GM12878 (cell line): ENCODE results near the gene SYTL2. TPM values are rescaled to one million over a fixed set of nuclear protein-coding genes. Genes with fewer than 3 reads are reported as not detected.

Experiments
- ATAC-seq: fragments of 200-7000 bp; cut with Tn5 transposase; 3 replicates; pipeline ENCODE4 v1.9.1; 2020; ENCODE audit warnings: mild to moderate bottlenecking, moderate library complexity
- BruUV-seq: library from RNA; stranded (reverse); fragments of 400-500 nt; replicated peaks from 2 replicates; lab custom pipeline; 2021; lab: Mats Ljungman, UMichigan
- CTCF ChIA-PET: fragments of 300-600 bp; sonication (Branson Sonifier 250); formaldehyde crosslinking; extraction: SDS; loops from one replicate; lab custom pipeline; 2021; ENCODE audit warnings: inconsistent platforms; lab: Yijun Ruan, JAX
- POLR2A ChIA-PET: fragments of 350-600 bp; formaldehyde crosslinking; extraction: SDS; loops from one replicate; lab custom pipeline; 2021; ENCODE audit warnings: inconsistent platforms; lab: Charles Lee
- RAD21 ChIA-PET: fragments of 300-600 bp; sonication (Branson Sonifier 250); formaldehyde crosslinking; loops from one replicate; lab custom pipeline; 2023; ENCODE audit warnings: antibody characterized with exemption; ENCODE audit not compliant: unreplicated experiment; lab: Charles Lee
- SMC1A ChIA-PET: fragments of 300-600 bp; sonication (Branson Sonifier 250); formaldehyde crosslinking; loops from one replicate; lab custom pipeline; 2023; ENCODE audit not compliant: unreplicated experiment, uncharacterized antibody; lab: Charles Lee
- DNase-seq: peaks from one replicate; pipeline ENCODE4 v3.0.0-alpha.2; 2011; ENCODE audit warnings: low read depth, low spot score
- FAIRE-seq: peaks from 3 replicates; lab custom pipeline; 2011; peaks lifted over from hg19 to GRCh38; lab: Jason Lieb, UNC
- H2AFZ ChIP-seq: 2 replicates; pipeline ENCODE4 v1.6.0; 2011; ENCODE audit warnings: low read depth, low read length, control low read depth; ENCODE audit not compliant: control insufficient read depth
- H3K27ac ChIP-seq: 2 replicates; pipeline ENCODE4 v1.5.1; 2011; ENCODE audit warnings: control low read depth; ENCODE audit not compliant: control insufficient read depth, insufficient read depth
- H3K27me3 ChIP-seq, 2 experiments: replicated peaks in 1 of 2; 2 replicates each; pipeline versions ENCODE4 v1.6.0 to v1.6.1; 2011; ENCODE audit warnings: low read length in 1 of 2; ENCODE audit not compliant: control insufficient read depth in 2 of 2, insufficient read depth in 2 of 2
- H3K36me3 ChIP-seq, 2 experiments: 2 replicates each; pipeline ENCODE4 v1.5.1; 2011; ENCODE audit warnings: low read length in 1 of 2; ENCODE audit not compliant: control insufficient read depth in 2 of 2, insufficient read depth in 2 of 2
- H3K4me1 ChIP-seq: 2 replicates; pipeline ENCODE4 v1.6.1; 2011; ENCODE audit warnings: mild to moderate bottlenecking, low read length, moderate library complexity, mixed read lengths; ENCODE audit not compliant: control insufficient read depth, insufficient read depth
- H3K4me2 ChIP-seq: 2 replicates; pipeline ENCODE4 v1.6.0; 2011; ENCODE audit warnings: control low read depth; ENCODE audit not compliant: control insufficient read depth, insufficient read depth
- H3K4me3 ChIP-seq: fragments of 200-600 bp; sonication (generic); 2 replicates; pipeline ENCODE4 v1.5.1; 2016
- H3K79me2 ChIP-seq: 2 replicates; pipeline ENCODE4 v1.6.0; 2011; ENCODE audit warnings: low read length; ENCODE audit not compliant: control insufficient read depth, insufficient read depth
- H3K9ac ChIP-seq: 2 replicates; pipeline ENCODE4 v1.8.0; 2011; ENCODE audit warnings: low read length, control low read depth, mixed read lengths; ENCODE audit not compliant: control insufficient read depth, insufficient read depth
- H3K9me3 ChIP-seq: replicated peaks from 3 replicates; pipeline ENCODE4 v1.5.1; 2011; ENCODE audit warnings: mild to moderate bottlenecking, low read length; ENCODE audit not compliant: control insufficient read depth, insufficient read depth
- H4K20me1 ChIP-seq: 2 replicates; pipeline ENCODE4 v1.6.0; 2011; ENCODE audit not compliant: control insufficient read depth, insufficient read depth
- CREB1 ChIP-seq: IDR thresholded peaks from 2 replicates; pipeline ENCODE4 v1.6.1; 2012; ENCODE audit warnings: low read depth, mild to moderate bottlenecking, inconsistent platforms
- EED ChIP-seq: sonication (generic); IDR thresholded peaks from 2 replicates; pipeline ENCODE4 v1.6.1; 2016; ENCODE audit warnings: antibody characterized with exemption, low read depth
- ESRRA ChIP-seq: IDR thresholded peaks from 2 replicates; pipeline ENCODE4 v1.6.1; 2012; ENCODE audit warnings: mild to moderate bottlenecking, low read length, improper control_type of control experiment
- FOXK2 ChIP-seq: fragments of 450-650 bp; IDR thresholded peaks from 2 replicates; pipeline ENCODE4 v1.6.1; 2017; ENCODE audit warnings: mild to moderate bottlenecking, moderate library complexity
- GABPA ChIP-seq: IDR thresholded peaks from 2 replicates; pipeline ENCODE4 v1.6.1; 2014; ENCODE audit warnings: antibody characterized with exemption, low read depth, mild to moderate bottlenecking, inconsistent platforms
- HCFC1 ChIP-seq: fragments of 150-350 bp; IDR thresholded peaks from 2 replicates; pipeline ENCODE4 v1.6.1; 2014; ENCODE audit warnings: low read length
- LARP7 ChIP-seq: fragments of 450-650 bp; IDR thresholded peaks from 2 replicates; pipeline ENCODE4 v1.6.1; 2017; ENCODE audit warnings: mild to moderate bottlenecking
- MLLT1 ChIP-seq: fragments of 450-650 bp; IDR thresholded peaks from 2 replicates; pipeline ENCODE4 v1.6.1; 2016; ENCODE audit warnings: mild to moderate bottlenecking
- NBN ChIP-seq: fragments of 450-650 bp; IDR thresholded peaks from 2 replicates; pipeline ENCODE4 v1.6.1; 2016
- NRF1 ChIP-seq: conservative IDR thresholded peaks from 2 replicates; pipeline ENCODE4 v1.6.1; 2011; ENCODE audit warnings: mild to moderate bottlenecking, low read depth, low read length, improper control_type of control experiment
- POU2F2 ChIP-seq: IDR thresholded peaks from 3 replicates; pipeline ENCODE4 v1.6.1; 2011; ENCODE audit warnings: low read depth, mild to moderate bottlenecking, low read length, borderline replicate concordance
- REST ChIP-seq: IDR thresholded peaks from 2 replicates; pipeline ENCODE4 v1.6.1; 2012; ENCODE audit warnings: mild to moderate bottlenecking, low read depth, low read length
- SIN3A ChIP-seq: IDR thresholded peaks from 2 replicates; pipeline ENCODE4 v1.6.1; 2012; ENCODE audit warnings: low read depth, low read length, improper control_type of control experiment
- SIX5 ChIP-seq: IDR thresholded peaks from 2 replicates; pipeline ENCODE4 v1.6.1; 2011; ENCODE audit warnings: mild to moderate bottlenecking, low read depth, low read length, moderate library complexity; ENCODE audit not compliant: severe bottlenecking
- SMC3 ChIP-seq: IDR thresholded peaks from 2 replicates; pipeline ENCODE4 v1.6.1; 2011; ENCODE audit warnings: low read length, improper control_type of control experiment, borderline replicate concordance
- TBL1XR1 ChIP-seq: IDR thresholded peaks from 2 replicates; pipeline ENCODE4 v1.6.1; 2012; ENCODE audit warnings: low read depth, low read length, improper control_type of control experiment
- TCF12 ChIP-seq: IDR thresholded peaks from 2 replicates; pipeline ENCODE4 v1.6.1; 2011; ENCODE audit warnings: low read depth, mild to moderate bottlenecking, low read length
- WGBS: methylation state at CpG from one replicate; pipeline ENCODE4 v1.1.6; 2016; ENCODE audit warnings: low lambda C conversion rate; ENCODE audit not compliant: insufficient replicate concordance, insufficient coverage; ENCODE audit errors: missing lambda C conversion rate; 5-methylcytosine and 5-hydroxymethylcytosine counted together
- in situ Hi-C: fragments of 300-500 bp; cut with MboI; formaldehyde crosslinking; loops from 9 replicates; pipeline ENCODE4 v1.14.3; 2018; ENCODE audit warnings: mixed read lengths
- intact Hi-C: fragments of 100-400 bp; cut with micrococcal nuclease; formaldehyde crosslinking; loops from one replicate; pipeline ENCODE4 v1.14.2; 2022; ENCODE audit not compliant: unreplicated experiment
- polyA plus RNA-seq, 11 experiments: library from polyadenylated mRNA; depleted of rRNA in 4 of 11; unstranded in 6 of 11; stranded (reverse) in 5 of 11; fragments of >200 nt; fragmentation: Nextera tagmentation in 4 of 11; fragmentation: Illumina TruSeq in 1 of 11; extraction: Ambion mirVana in 4 of 11; extraction: Trizol in 1 of 11; gene quantifications; 1 replicate in 1 of 11; 2 replicates in 10 of 11; pipeline versions ENCODE4 v1.2.1 to v1.2.3, GENCODE V29; 2011 to 2016; ENCODE audit warnings: inconsistent platforms in 2 of 11, missing spikeins in 2 of 11, low read depth in 1 of 11
- total RNA-seq, 4 experiments: library from RNA; depleted of rRNA in 3 of 4; stranded (reverse); fragments of >200 nt in 3 of 4; fragmentation: Illumina TruSeq in 1 of 4; extraction: Trizol in 1 of 4; gene quantifications; 2 replicates each; pipeline versions ENCODE4 v1.2.1 to v1.2.3, GENCODE V29; 2013 to 2021
- TF ChIP-seq, protein P1 (sequence below): IDR thresholded peaks from 2 replicates; pipeline ENCODE4 v1.6.1; 2012; ENCODE audit warnings: low read length, inconsistent platforms
- TF ChIP-seq, protein P2 (sequence below): IDR thresholded peaks from 2 replicates; pipeline ENCODE4 v1.6.1; 2012; ENCODE audit warnings: low read depth, low read length, improper control_type of control experiment

The SYTL2 gene
- total and polyA plus RNA-seq, 10 of the 15 experiments (the other 5 are each of a cell fraction or from before 2014, with no cell fraction given): 0.02 to 1.4 (median 0.31) TPM; not detected in 2

DNA sequence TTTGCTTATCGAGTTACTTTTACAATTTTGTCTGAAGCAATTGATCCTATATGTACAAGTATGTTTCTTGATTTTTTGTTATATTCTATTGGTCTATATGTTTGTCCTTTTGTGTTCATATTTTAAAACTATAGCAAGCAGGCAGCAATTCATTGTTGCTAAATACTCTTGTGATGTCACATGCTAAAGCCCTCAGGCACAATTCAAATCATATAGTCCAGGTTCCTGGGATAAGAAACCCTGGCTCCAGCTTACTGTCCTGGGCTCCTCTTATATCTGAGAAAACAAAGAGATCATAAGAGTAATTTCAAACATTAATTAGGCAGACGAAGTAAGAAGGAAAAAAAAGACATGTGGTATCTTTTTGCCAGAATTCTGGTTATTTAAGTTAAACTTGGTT lies 37.6 kb upstream of the SYTL2 start:
- no peak overlapping the region for H3K27ac ChIP-seq
- FAIRE-seq (no peak), DNase-seq (no peak), ATAC-seq (no peak)
- ChIA-PET RAD21 (no interaction called here), SMC1A (no interaction called here), POLR2A (no interaction called here), CTCF (no interaction called here)
- no peaks in the 10 kb centered on the region for H4K20me1 ChIP-seq
- TF ChIP-seq POU2F2 (no peak), SIN3A (no peak), NBN (no peak), SIX5 (no peak), GABPA (no peak), SMC3 (no peak), MLLT1 (no peak), NRF1 (no peak), TBL1XR1 (no peak), LARP7 (no peak), HCFC1 (no peak), FOXK2 (no peak), TCF12 (no peak), ESRRA (no peak), REST (no peak), CREB1 (no peak), EED (no peak)
- TF ChIP-seq, protein P1, sequence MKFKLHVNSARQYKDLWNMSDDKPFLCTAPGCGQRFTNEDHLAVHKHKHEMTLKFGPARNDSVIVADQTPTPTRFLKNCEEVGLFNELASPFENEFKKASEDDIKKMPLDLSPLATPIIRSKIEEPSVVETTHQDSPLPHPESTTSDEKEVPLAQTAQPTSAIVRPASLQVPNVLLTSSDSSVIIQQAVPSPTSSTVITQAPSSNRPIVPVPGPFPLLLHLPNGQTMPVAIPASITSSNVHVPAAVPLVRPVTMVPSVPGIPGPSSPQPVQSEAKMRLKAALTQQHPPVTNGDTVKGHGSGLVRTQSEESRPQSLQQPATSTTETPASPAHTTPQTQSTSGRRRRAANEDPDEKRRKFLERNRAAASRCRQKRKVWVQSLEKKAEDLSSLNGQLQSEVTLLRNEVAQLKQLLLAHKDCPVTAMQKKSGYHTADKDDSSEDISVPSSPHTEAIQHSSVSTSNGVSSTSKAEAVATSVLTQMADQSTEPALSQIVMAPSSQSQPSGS: no peak
- TF ChIP-seq, protein P2, sequence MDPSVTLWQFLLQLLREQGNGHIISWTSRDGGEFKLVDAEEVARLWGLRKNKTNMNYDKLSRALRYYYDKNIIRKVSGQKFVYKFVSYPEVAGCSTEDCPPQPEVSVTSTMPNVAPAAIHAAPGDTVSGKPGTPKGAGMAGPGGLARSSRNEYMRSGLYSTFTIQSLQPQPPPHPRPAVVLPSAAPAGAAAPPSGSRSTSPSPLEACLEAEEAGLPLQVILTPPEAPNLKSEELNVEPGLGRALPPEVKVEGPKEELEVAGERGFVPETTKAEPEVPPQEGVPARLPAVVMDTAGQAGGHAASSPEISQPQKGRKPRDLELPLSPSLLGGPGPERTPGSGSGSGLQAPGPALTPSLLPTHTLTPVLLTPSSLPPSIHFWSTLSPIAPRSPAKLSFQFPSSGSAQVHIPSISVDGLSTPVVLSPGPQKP: no peak
- H3K4me1 ChIP-seq: no peaks in the 10 kb centered on the region
- no peak overlapping the region for H3K4me3 ChIP-seq
- in situ Hi-C loops (no loop called here), intact Hi-C loops (no loop called here)
- H3K79me2 ChIP-seq: no peaks in the 10 kb centered on the region
- no TSS peak for BruUV-seq
- no peaks in the 10 kb centered on the region; the same call in 2 of the 3 replicates for H3K9me3 ChIP-seq
- H2AFZ ChIP-seq: no peak overlapping the region
- no peaks in the 10 kb centered on the region for H3K36me3 ChIP-seq
- no peak overlapping the region for H3K9ac ChIP-seq
- no peaks in the 10 kb centered on the region for H3K27me3 ChIP-seq
- H3K4me2 ChIP-seq: no peak overlapping the region
- 62% methylated on average over 2 of the region's 2 CpGs for WGBS
